HepG2 (cell line): ENCODE data around the gene NOB1. TPM values are rescaled to one million over a fixed set of nuclear protein-coding genes. Genes with fewer than 3 reads are reported as not detected.

Experiments used
- FOXP4 ChIP-seq: sonication (generic); formaldehyde crosslinking; IDR thresholded peaks from 2 replicates; pipeline ENCODE4 v1.4.0; 2020; ENCODE audit warnings: missing genetic modification reagents
- POLR2A ChIP-seq, 2 experiments: IDR thresholded peaks; 2 replicates each; pipeline ENCODE4 v1.6.1; 2011; ENCODE audit warnings: low read depth in 2 of 2, low read length in 2 of 2, mild to moderate bottlenecking in 1 of 2, moderate library complexity in 1 of 2; ENCODE audit not compliant: insufficient read depth in 1 of 2
- SMC3 ChIP-seq: IDR thresholded peaks from 2 replicates; pipeline ENCODE4 v1.6.1; 2011; ENCODE audit warnings: low read length, improper control_type of control experiment
- TARDBP ChIP-seq: sonication (generic); formaldehyde crosslinking; IDR thresholded peaks from 2 replicates; pipeline ENCODE4 v1.8.0; 2022; ENCODE audit warnings: mild to moderate bottlenecking, missing genetic modification reagents
- THAP11 ChIP-seq: IDR thresholded peaks from 2 replicates; pipeline ENCODE4 v1.6.1; 2016; ENCODE audit warnings: missing biosample characterization, missing genetic modification reagents
- ZFP36L1 ChIP-seq: sonication (generic); formaldehyde crosslinking; IDR thresholded peaks from 2 replicates; pipeline ENCODE4 v1.8.0; 2022; ENCODE audit warnings: mild to moderate bottlenecking, missing genetic modification reagents, moderate library complexity
- ZNF800 ChIP-seq: sonication (generic); formaldehyde crosslinking; IDR thresholded peaks from 2 replicates; pipeline ENCODE4 v1.4.0; 2020; ENCODE audit warnings: missing genetic modification reagents
- polyA plus RNA-seq, 8 experiments: library from polyadenylated mRNA; depleted of rRNA in 3 of 8; stranded (reverse) in 7 of 8; unstranded in 1 of 8; fragments of >200 nt; fragmentation: Illumina TruSeq in 4 of 8; extraction: Trizol in 4 of 8; gene quantifications; 2 replicates each; pipeline versions ENCODE4 v1.2.1 to v1.2.3, GENCODE V29; 2011 to 2016; ENCODE audit warnings: low read depth in 4 of 8, missing spikeins in 1 of 8, mixed read lengths in 1 of 8; ENCODE audit not compliant: insufficient read depth in 1 of 8
- total RNA-seq, 5 experiments: library from RNA; depleted of rRNA; stranded (reverse); fragments of >200 nt; fragmentation: Illumina TruSeq; extraction: Trizol; gene quantifications; 2 replicates each; pipeline ENCODE4 v1.2.3, GENCODE V29; 2016; ENCODE audit warnings: low read depth in 1 of 5

The NOB1 gene
- total and polyA plus RNA-seq, 2 of the 13 experiments (the other 11 are each of a cell fraction or from before 2014, with no cell fraction given) = 47.1 to 162 TPM

DNA sequence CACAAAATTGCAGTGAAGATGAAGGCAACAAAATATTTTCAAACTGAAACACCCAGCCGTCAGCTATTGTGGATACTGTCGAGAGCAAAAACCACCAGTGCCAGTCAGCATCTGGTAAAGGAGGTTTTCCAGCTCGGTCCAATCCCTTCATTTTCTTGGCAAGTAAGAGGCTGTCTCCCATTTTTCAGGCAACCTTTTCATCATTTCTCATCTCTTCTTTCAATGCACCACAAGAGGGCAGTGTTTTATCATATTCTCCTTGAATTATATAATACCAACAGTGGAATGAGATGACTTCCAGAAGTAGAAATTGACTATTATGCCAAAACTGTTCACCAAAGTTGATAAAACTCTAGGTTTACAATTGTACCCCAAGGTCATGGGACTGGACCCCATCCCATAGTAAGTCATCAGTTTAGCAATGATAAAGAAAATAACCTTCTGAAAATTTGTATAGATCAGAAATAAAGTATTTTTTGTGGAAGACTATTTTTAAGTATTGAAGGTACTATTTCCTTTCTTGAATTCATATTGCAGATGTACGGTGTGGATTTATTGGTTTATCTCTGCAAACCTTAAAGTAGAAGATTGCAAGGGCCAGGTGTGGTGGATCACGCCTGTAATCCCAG lies 45.2 kb downstream of the NOB1 start (continued):
- TF ChIP-seq FOXP4 (CRISPR knock-in tag) (0 out of 2 replicates have a peak, but pooled peaks have one; percentile 30), THAP11 (CRISPR knock-in tag) (peak; percentile 13; the same call in 1 of the 2 replicates), POLR2A (IDR thresholded peaks at IDR 0.05; ENCODE audit: insufficient read depth in 1 of 2, low read depth in 2 of 2, low read length in 2 of 2) (0 out of 4 replicates have a peak, but pooled peaks of 1 of the 2 experiments have one; percentile 24), TARDBP (CRISPR knock-in tag) (peak; percentile 45; the same call in 1 of the 2 replicates), ZNF800 (CRISPR knock-in tag) (peak; percentile 62; the same call in 1 of the 2 replicates), ZFP36L1 (0 out of 2 replicates have a peak, but pooled peaks have one; percentile 20), SMC3 (peak; percentile 89)
